ENCODE data around the gene CHI3L2.

DNA sequence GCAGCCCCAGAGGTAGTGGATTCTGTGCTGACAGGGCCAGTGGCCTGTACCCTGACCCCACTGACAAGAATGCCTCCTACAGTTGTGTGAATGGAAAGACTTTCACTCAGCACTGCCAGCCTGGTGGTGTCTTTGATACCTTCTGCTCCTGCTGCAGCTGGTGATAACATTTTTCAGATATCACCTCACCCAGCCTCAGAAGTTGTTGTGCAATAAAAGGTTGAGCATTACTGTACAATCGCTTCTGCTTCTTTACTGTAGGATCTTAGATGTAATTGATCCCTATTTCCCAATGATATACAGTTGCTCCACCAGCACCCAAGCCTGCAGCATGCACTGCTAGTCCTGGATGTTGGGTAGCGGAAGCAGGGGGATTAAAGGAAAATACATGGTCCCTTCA, 58.4 kb downstream of the CHI3L2 start:
- TF ChIP-seq, protein P1, sequence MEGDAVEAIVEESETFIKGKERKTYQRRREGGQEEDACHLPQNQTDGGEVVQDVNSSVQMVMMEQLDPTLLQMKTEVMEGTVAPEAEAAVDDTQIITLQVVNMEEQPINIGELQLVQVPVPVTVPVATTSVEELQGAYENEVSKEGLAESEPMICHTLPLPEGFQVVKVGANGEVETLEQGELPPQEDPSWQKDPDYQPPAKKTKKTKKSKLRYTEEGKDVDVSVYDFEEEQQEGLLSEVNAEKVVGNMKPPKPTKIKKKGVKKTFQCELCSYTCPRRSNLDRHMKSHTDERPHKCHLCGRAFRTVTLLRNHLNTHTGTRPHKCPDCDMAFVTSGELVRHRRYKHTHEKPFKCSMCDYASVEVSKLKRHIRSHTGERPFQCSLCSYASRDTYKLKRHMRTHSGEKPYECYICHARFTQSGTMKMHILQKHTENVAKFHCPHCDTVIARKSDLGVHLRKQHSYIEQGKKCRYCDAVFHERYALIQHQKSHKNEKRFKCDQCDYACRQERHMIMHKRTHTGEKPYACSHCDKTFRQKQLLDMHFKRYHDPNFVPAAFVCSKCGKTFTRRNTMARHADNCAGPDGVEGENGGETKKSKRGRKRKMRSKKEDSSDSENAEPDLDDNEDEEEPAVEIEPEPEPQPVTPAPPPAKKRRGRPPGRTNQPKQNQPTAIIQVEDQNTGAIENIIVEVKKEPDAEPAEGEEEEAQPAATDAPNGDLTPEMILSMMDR (conservative IDR thresholded peaks at IDR 0.05; ENCODE audit: low read depth in 2 of 2) = no peak
- no peak for TF ChIP-seq EZH2 (IDR thresholded peaks at IDR 0.05; ENCODE audit: low read depth, unreplicated experiment)
- no peak for TF ChIP-seq EZH2phosphoT487 (IDR thresholded peaks at IDR 0.05; ENCODE audit: unreplicated experiment)
- TF ChIP-seq JUNB (IDR thresholded peaks at IDR 0.05; ENCODE audit: unreplicated experiment) = no peak

All from GM23338 (cell line).